Left lung (tissue), 10 donors: Measurements from ENCODE around the gene PIEZO2. TPM values are rescaled to one million over a fixed set of nuclear protein-coding genes. Genes with fewer than 3 reads are reported as not detected.

ENCODE experiments used
- ATAC-seq: fragments of 200-7000 bp; cut with Tn5 transposase; one replicate; pipeline ENCODE4 v1.9.1; 2020; ENCODE audit warnings: moderate library complexity
- DNase-seq, 4 donors: peaks; one replicate each; pipeline ENCODE4 v3.0.0-alpha.2; 2013 to 2020
- H3K27ac ChIP-seq, 2 donors: fragments of 200-600 bp; sonication (generic) in 1 of 2; one replicate each; pipeline versions ENCODE4 v1.5.0 to v1.8.0; 2020 to 2021
- H3K27me3 ChIP-seq, 2 donors: fragments of 200-600 bp; sonication (generic) in 1 of 2; one replicate each; pipeline versions ENCODE4 v1.5.0 to v1.8.0; 2020 to 2021
- H3K36me3 ChIP-seq, 2 donors: fragments of 200-600 bp; sonication (generic) in 1 of 2; one replicate each; pipeline versions ENCODE4 v1.5.0 to v1.8.0; 2020 to 2021
- H3K4me1 ChIP-seq, 2 donors: fragments of 200-600 bp; one replicate each; pipeline ENCODE4 v1.8.0; 2021
- H3K4me3 ChIP-seq, 2 donors: fragments of 200-600 bp; sonication (generic) in 1 of 2; one replicate each; pipeline versions ENCODE4 v1.5.0 to v1.8.0; 2020 to 2021; ENCODE audit warnings: mild to moderate bottlenecking in 1 of 2
- H3K9me3 ChIP-seq, 2 donors: fragments of 200-600 bp; sonication (generic) in 1 of 2; one replicate each; pipeline versions ENCODE4 v1.5.0 to v1.8.0; 2020 to 2021
- CTCF ChIP-seq, 2 donors: fragments of 200-600 bp; sonication (generic) in 1 of 2; IDR thresholded peaks; one replicate each; pipeline versions ENCODE4 v1.5.0 to v1.8.0; 2021; ENCODE audit warnings: antibody characterized with exemption in 2 of 2
- intact Hi-C, 2 donors: fragments of 100-400 bp; cut with DNase I; formaldehyde crosslinking; loops; one replicate each; pipeline versions ENCODE4 v1.11.2 to v1.14.2; 2022
- polyA plus RNA-seq, 6 donors: library from polyadenylated mRNA; unstranded; fragments of 120-200 nt; gene quantifications; one replicate each; pipeline ENCODE4 v1.2.1, GENCODE V29; 2013; ENCODE audit not compliant: insufficient read length in 6 of 6
- total RNA-seq, 2 donors: library from RNA; stranded (reverse); fragmentation: NEBNext Ultra II Directional; extraction: Animal tissue kit (Norgen Biotek cat#: 25700); gene quantifications; one replicate each; pipeline ENCODE4 v1.2.1, GENCODE V29; 2021
- donor health status: DM: no; HTN: yes; CAD: no.
- donor health status: DM: no; HTN: no; CAD: no.

Gene PIEZO2
- total and polyA plus RNA-seq, 8 donors, result 40.3 to 270 (median 233) TPM

- Histone ChIP-seq H3K27me3 (no peaks in the 10 kb centered on the region), H3K4me1 (no peaks in the 10 kb centered on the region), H3K4me3 (no peak overlapping the region), H3K9me3 (no peaks in the 10 kb centered on the region), H3K36me3 (no peaks in the 10 kb centered on the region), H3K27ac (no peak overlapping the region)
- TF ChIP-seq CTCF (IDR thresholded peaks at IDR 0.05), result no peak
- ATAC-seq, result no peak
- intact Hi-C loops, result no loop called here
- no peak for DNase-seq
Observed at GRCh38 chr18:10745219-10745618, 404.1 kb downstream of the PIEZO2 start.

- Histone ChIP-seq H3K36me3 (no peaks in the 10 kb centered on the region), H3K9me3 (no peaks in the 10 kb centered on the region), H3K27me3 (no peaks in the 10 kb centered on the region), H3K4me3 (no peak overlapping the region), H3K27ac (no peak overlapping the region), H3K4me1 (no peaks in the 10 kb centered on the region)
- ATAC-seq, result no peak
- intact Hi-C loops, result no loop called here
- no peak for DNase-seq
- TF ChIP-seq CTCF (IDR thresholded peaks at IDR 0.05), result no peak
Observed at GRCh38 chr18:10743766-10744165, 405.6 kb downstream of the PIEZO2 start.

GRCh38 chr18:10739152-10739551 lies 410.2 kb downstream of the PIEZO2 start:
- Histone ChIP-seq H3K27ac (no peak overlapping the region), H3K4me3 (no peak overlapping the region), H3K4me1 (no peaks in the 10 kb centered on the region), H3K9me3 (no peaks in the 10 kb centered on the region), H3K36me3 (no peaks in the 10 kb centered on the region), H3K27me3 (no peaks in the 10 kb centered on the region)
- intact Hi-C loops, result no loop called here
- no peak for ATAC-seq
- TF ChIP-seq CTCF (IDR thresholded peaks at IDR 0.05), result no peak
- DNase-seq, result no peak

- intact Hi-C loops, result no loop called here
- no peak overlapping the region for H3K4me3 ChIP-seq
- no peak for ATAC-seq
- DNase-seq, result no peak
- TF ChIP-seq CTCF (IDR thresholded peaks at IDR 0.05), result no peak
- H3K9me3 ChIP-seq, result no peaks in the 10 kb centered on the region
- no peaks in the 10 kb centered on the region for H3K4me1 ChIP-seq
- no peak overlapping the region for H3K27ac ChIP-seq
- H3K36me3 ChIP-seq, result no peaks in the 10 kb centered on the region
- H3K27me3 ChIP-seq, result no peaks in the 10 kb centered on the region
Observed at GRCh38 chr18:10736984-10737383, 412.4 kb downstream of the PIEZO2 start.

- no peak overlapping the region for H3K4me3 ChIP-seq
- no peak for ATAC-seq
Observed at GRCh38 chr18:10732990-10733389, 416.4 kb downstream of the PIEZO2 start.

More at GRCh38 chr18:10732990-10733389, 416.4 kb downstream of the PIEZO2 start:
- Histone ChIP-seq H3K27me3 (no peaks in the 10 kb centered on the region), H3K27ac (no peak overlapping the region), H3K36me3 (no peaks in the 10 kb centered on the region), H3K9me3 (no peaks in the 10 kb centered on the region), H3K4me1 (no peaks in the 10 kb centered on the region)
- TF ChIP-seq CTCF (IDR thresholded peaks at IDR 0.05), result no peak
- intact Hi-C loops, result no loop called here
- DNase-seq, result no peak
